ENCODE data around the gene CCDC195.

DNA sequence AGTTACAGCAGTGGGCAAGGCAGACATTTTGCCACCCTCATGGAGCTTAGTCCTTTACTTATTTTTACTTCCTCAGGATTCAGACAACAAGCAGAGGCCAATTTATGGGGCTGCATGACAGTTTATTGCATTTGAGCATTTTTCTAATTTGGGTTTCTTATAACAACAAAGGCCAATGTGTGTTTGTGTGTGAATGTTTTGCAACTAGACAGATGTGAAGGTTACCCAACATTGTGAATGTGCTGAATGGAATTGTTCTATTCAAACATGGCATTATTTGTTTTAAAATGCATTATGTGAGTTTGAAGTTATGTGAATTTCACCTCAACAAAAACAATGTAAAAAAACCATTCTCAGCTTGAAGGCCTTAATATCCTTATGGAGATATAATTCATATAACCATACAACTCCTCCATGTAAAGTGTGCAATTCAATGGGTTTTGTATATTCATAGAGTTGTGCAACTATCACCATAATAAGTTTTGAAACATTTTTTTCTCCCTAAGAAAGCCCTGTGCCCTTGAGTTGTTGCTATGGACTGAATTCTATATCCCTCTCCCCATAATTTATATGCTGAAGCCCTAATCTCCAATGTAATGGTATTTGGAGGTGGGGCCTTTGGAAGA is 57.3 kb downstream of the CCDC195 start:
- TF ChIP-seq CTCF (IDR thresholded peaks at IDR 0.05; ENCODE audit: low read length) (no peak), EZH2 (IDR thresholded peaks at IDR 0.05; ENCODE audit: borderline replicate concordance, low read length) (no peak)

Data from OCI-LY1 (cell line).